DND-41 (cell line): ENCODE results near the gene FYB2.

Experiments used
- EZH2 ChIP-seq: IDR thresholded peaks from 3 replicates; pipeline ENCODE4 v1.6.1; 2012; ENCODE audit warnings: borderline replicate concordance, low read depth, mild to moderate bottlenecking, moderate library complexity, low read length, inconsistent platforms; ENCODE audit not compliant: severe bottlenecking
- TF ChIP-seq, protein P1 (sequence below): IDR thresholded peaks from 2 replicates; pipeline ENCODE4 v1.5.1; 2012; ENCODE audit warnings: borderline replicate concordance, low read length, moderate library complexity, mild to moderate bottlenecking; ENCODE audit not compliant: poor library complexity, severe bottlenecking; ENCODE audit errors: extremely low read depth

DNA sequence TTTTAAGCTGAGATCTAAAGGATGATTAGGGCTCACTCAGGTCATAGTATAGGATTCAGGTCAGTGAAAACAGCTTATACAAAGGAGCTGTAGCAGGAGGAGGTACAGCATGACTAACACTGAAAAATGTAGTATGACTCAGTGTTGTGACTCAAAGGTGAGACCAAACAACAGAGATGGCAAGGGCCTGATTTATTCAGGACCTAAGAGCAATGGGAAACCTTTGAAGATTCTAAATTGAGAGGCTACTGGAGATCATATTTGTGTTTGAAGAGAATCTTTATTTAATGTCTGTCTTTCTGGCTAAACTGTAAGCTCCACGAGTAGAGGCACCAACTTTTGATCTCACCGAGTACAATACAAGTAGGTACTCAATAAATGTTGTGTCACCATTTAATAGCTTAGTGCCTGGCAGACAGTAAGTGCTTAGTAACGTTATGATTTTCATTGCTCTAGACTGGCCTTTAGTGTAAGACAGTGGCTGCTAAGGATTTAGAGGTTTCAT lies 130.6 kb downstream of the FYB2 start:
- TF ChIP-seq, protein P1, sequence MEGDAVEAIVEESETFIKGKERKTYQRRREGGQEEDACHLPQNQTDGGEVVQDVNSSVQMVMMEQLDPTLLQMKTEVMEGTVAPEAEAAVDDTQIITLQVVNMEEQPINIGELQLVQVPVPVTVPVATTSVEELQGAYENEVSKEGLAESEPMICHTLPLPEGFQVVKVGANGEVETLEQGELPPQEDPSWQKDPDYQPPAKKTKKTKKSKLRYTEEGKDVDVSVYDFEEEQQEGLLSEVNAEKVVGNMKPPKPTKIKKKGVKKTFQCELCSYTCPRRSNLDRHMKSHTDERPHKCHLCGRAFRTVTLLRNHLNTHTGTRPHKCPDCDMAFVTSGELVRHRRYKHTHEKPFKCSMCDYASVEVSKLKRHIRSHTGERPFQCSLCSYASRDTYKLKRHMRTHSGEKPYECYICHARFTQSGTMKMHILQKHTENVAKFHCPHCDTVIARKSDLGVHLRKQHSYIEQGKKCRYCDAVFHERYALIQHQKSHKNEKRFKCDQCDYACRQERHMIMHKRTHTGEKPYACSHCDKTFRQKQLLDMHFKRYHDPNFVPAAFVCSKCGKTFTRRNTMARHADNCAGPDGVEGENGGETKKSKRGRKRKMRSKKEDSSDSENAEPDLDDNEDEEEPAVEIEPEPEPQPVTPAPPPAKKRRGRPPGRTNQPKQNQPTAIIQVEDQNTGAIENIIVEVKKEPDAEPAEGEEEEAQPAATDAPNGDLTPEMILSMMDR: no peak
- no peak for TF ChIP-seq EZH2
